KMS-11 (cell line): Measurements from ENCODE around the gene NFATC2.

Experiments
- H2AFZ ChIP-seq: fragments of 200-600 bp; sonication (generic); 2 replicates; pipeline ENCODE4 v1.6.1; 2016; ENCODE audit warnings: antibody characterized with exemption, mixed run types, low read depth
- H3K27ac ChIP-seq: fragments of 200-600 bp; sonication (generic); 2 replicates; pipeline ENCODE4 v1.6.1; 2016; ENCODE audit warnings: mild to moderate bottlenecking, mixed run types
- H3K27me3 ChIP-seq: fragments of 200-600 bp; sonication (generic); 2 replicates; pipeline ENCODE4 v1.6.1; 2017; ENCODE audit warnings: mild to moderate bottlenecking, low read depth, mixed run types, moderate library complexity; ENCODE audit not compliant: insufficient read depth
- H3K36me3 ChIP-seq: fragments of 200-600 bp; sonication (generic); 2 replicates; pipeline ENCODE4 v1.6.1; 2017; ENCODE audit warnings: mild to moderate bottlenecking, mixed run types; ENCODE audit not compliant: insufficient read depth
- H3K4me1 ChIP-seq: fragments of 200-600 bp; sonication (generic); 2 replicates; pipeline ENCODE4 v1.6.1; 2016; ENCODE audit warnings: mild to moderate bottlenecking, low read depth, mixed run types; ENCODE audit not compliant: poor library complexity, severe bottlenecking
- H3K4me2 ChIP-seq: fragments of 200-600 bp; sonication (generic); 2 replicates; pipeline ENCODE4 v1.7.0; 2016; ENCODE audit warnings: mild to moderate bottlenecking, mixed run types
- H3K4me3 ChIP-seq: fragments of 200-600 bp; sonication (generic); IDR thresholded peaks from 2 replicates; pipeline ENCODE4 v1.6.1; 2017; ENCODE audit warnings: low read depth, low read length, mixed read lengths; ENCODE audit not compliant: insufficient read depth
- H3K79me2 ChIP-seq: fragments of 200-600 bp; sonication (generic); 2 replicates; pipeline ENCODE4 v1.6.1; 2016; ENCODE audit warnings: low read depth, mixed run types; ENCODE audit not compliant: insufficient read depth
- H3K9ac ChIP-seq: fragments of 200-600 bp; sonication (generic); 2 replicates; pipeline ENCODE4 v1.6.1; 2016; ENCODE audit warnings: mild to moderate bottlenecking, mixed run types
- H4K20me1 ChIP-seq: fragments of 200-600 bp; sonication (generic); 2 replicates; pipeline ENCODE4 v1.6.1; 2016; ENCODE audit warnings: mild to moderate bottlenecking, mixed run types; ENCODE audit not compliant: insufficient read depth
- CTCF ChIP-seq: fragments of 200-600 bp; sonication (generic); conservative IDR thresholded peaks from 2 replicates; pipeline ENCODE4 v1.6.1; 2017; ENCODE audit warnings: low read depth, mild to moderate bottlenecking, antibody characterized with exemption, low read length, moderate library complexity, mixed read lengths

NFATC2 gene

GRCh38 chr20:51562332-51563173 lies 20.0 kb upstream of the NFATC2 start:
- H3K9ac ChIP-seq: no peak overlapping the region
- no peaks in the 10 kb centered on the region for H4K20me1 ChIP-seq
- TF ChIP-seq CTCF: no peak
- no peaks in the 10 kb centered on the region for H3K36me3 ChIP-seq
- H3K4me3 ChIP-seq: no peak overlapping the region
- no peak overlapping the region for H3K27ac ChIP-seq
- no peaks in the 10 kb centered on the region for H3K27me3 ChIP-seq
- H3K4me1 ChIP-seq: peaks cover 13% of the 10 kb centered on the region
- no peak overlapping the region for H2AFZ ChIP-seq
- H3K79me2 ChIP-seq: no peaks in the 10 kb centered on the region
- H3K4me2 ChIP-seq: no peak overlapping the region

- H3K9ac ChIP-seq: no peak overlapping the region
- no peaks in the 10 kb centered on the region for H4K20me1 ChIP-seq
- H3K27me3 ChIP-seq: no peaks in the 10 kb centered on the region
- H3K27ac ChIP-seq: no peak overlapping the region
- H2AFZ ChIP-seq: no peak overlapping the region
- no peak overlapping the region for H3K4me3 ChIP-seq
- no peak overlapping the region for H3K4me2 ChIP-seq
- H3K79me2 ChIP-seq: no peaks in the 10 kb centered on the region
- no peaks in the 10 kb centered on the region for H3K36me3 ChIP-seq
- no peak for TF ChIP-seq CTCF
- H3K4me1 ChIP-seq: peaks cover 13% of the 10 kb centered on the region
Measured at GRCh38 chr20:51562027-51562331, 19.5 kb upstream of the NFATC2 start.

- Histone ChIP-seq H3K9ac (no peak overlapping the region), H3K4me2 (no peak overlapping the region), H3K79me2 (no peaks in the 10 kb centered on the region), H3K27me3 (no peaks in the 10 kb centered on the region), H3K4me3 (no peak overlapping the region), H3K4me1 (peaks cover 6% of the 10 kb centered on the region), H2AFZ (no peak overlapping the region), H3K27ac (no peak overlapping the region), H3K36me3 (no peaks in the 10 kb centered on the region), H4K20me1 (no peaks in the 10 kb centered on the region)
- no peak for TF ChIP-seq CTCF
Measured at GRCh38 chr20:51560550-51561307, 18.2 kb upstream of the NFATC2 start.

- H2AFZ ChIP-seq: no peak overlapping the region
- no peaks in the 10 kb centered on the region for H4K20me1 ChIP-seq
- H3K27ac ChIP-seq: no peak overlapping the region
- no peak for TF ChIP-seq CTCF
- no peak overlapping the region for H3K9ac ChIP-seq
- no peaks in the 10 kb centered on the region for H3K27me3 ChIP-seq
- H3K4me1 ChIP-seq: no peaks in the 10 kb centered on the region
- no peaks in the 10 kb centered on the region for H3K79me2 ChIP-seq
- H3K36me3 ChIP-seq: no peaks in the 10 kb centered on the region
- no peak overlapping the region for H3K4me3 ChIP-seq
- no peak overlapping the region for H3K4me2 ChIP-seq
Measured at GRCh38 chr20:51560042-51560441, 17.5 kb upstream of the NFATC2 start.
